Renal cortex interstitium (tissue), 11 donors: ENCODE measurements around the gene RAI1. TPM values are rescaled to one million over a fixed set of nuclear protein-coding genes. Genes with fewer than 3 reads are reported as not detected.

Experiments used
- DNase-seq, 11 donors: peaks; one replicate each; pipeline ENCODE4 v3.0.0-alpha.2; 2013; ENCODE audit warnings: low read depth in 9 of 11, low spot score in 4 of 11; ENCODE audit errors: extremely low read depth in 1 of 11
- polyA plus RNA-seq, 3 donors: library from polyadenylated mRNA; unstranded; fragments of 120-200 nt; gene quantifications; one replicate each; pipeline ENCODE4 v1.2.1, GENCODE V29; 2013; ENCODE audit not compliant: insufficient read length in 3 of 3

RAI1 gene
- polyA plus RNA-seq, 3 donors = 20.1 to 41.1 (median 31.1) TPM

DNA sequence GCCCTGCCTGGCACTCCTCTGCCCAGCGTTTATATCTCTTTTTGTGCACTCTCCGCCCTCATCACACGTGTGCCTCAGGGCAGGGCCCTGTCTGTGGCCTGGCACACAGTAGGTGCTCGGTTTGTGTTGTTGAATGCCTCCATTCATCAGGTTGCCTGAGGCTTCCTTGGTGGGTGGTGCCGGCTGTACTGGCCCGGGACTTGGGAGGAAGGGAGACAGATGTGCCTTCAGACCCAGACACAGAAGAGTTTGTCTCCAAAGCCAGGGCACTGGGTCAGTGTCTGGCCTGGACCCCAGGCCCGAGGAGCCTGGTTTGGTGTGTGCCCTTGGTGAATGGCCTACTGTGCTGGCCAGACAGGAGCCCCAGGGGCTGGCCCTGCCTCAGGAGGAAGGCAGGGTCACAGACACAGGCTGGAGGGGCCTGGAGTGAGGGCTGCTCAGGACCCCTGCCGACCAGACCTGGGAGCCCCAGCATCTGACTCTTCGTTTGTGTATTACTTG lies 71.6 kb downstream of the RAI1 start:
- DNase-seq = no peak

DNA sequence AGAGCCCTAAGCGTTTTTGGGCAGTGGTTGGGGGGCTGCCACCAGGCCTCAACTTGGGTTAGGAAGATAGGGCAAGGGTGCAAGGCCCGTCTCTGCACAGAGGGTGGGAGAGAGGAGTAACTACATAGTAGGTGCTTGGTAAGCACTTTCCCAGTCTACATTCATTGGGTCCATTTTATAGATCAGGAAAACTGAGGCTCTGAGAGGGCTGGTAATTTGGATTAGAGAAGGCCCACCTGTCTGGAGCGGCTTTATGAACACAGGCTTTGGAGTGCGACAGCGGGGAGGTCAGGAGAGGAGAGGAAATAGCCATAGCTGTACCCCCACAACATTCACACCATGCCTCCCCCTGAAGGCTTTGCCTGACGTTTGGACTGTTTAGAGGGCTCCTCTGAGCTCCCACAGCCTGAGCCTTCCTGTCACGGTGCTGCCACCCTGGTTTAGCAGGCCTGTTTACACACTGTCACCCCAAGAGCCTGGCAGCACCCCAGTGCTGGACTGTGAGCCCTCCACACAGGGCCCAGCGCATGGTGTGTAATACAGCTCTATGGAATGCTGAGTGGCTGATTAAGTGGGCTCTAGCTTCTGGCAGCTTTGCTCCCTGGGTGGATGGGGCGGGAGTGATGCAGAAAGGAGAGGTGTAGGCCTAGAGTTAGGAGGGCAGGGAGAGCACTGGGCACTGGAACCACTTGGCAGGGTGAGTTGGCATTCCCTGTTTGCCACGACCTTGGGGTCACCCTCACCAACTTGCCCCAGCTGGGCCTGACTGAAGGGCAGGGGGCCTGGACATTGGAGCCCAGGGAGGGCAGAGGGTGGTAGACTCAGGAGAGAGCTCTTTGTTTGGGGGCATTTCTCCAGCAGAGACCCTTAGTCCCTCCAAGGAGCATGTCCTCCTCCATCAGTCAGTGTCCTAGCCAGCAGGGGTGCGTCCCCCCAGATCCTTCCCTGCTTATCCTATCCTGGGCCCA lies 73.7 kb downstream of the RAI1 start:
- DNase-seq = no peak

- DNase-seq = no peak
Observed at GRCh38 chr17:17755715-17756114, 74.5 kb downstream of the RAI1 start.

- DNase-seq = no peak
Observed at GRCh38 chr17:17757391-17757791, 76.1 kb downstream of the RAI1 start.

DNA sequence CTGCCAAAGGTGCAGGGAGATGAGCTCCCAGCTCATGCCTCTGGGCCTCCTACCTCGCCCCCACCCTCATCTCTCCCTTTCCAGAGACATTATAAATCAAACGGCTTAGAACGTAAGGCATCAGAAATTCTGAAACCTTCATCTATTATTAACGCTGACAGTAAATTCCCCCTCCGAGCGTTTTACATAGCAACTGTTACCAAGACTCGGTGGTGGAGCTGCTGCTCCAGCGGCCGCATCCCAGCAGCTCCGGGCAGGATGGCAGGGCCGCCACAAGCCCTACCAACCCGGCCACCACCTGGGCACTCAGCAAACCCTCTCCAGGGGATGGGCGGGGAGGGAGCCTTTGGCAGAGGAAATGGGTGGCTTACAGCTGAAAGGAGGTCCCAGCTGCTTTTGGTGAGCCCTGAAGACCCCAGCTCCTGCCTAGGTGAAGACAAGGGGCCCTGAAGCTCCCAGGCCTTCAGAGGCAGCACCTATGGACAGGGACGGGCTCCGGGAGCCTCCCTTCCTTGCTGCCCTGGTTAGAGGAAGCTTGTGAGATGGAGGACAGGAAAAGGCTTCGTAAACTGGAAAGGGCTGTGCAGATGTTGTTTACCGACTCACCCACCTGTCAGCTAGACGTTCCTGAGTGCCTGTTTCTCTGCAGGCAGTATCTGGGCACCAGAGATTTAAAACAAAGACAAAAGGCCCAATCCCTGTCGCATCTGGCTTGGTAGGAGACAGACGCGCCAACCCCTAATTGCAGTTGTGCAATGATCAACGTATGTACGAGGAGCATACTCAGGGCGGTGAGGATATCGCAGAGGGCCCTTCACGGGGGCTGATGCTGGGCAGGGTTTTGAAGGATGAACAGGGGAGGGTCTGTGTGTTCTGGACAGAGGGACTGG lies 76.9 kb downstream of the RAI1 start:
- DNase-seq = no peak

DNA sequence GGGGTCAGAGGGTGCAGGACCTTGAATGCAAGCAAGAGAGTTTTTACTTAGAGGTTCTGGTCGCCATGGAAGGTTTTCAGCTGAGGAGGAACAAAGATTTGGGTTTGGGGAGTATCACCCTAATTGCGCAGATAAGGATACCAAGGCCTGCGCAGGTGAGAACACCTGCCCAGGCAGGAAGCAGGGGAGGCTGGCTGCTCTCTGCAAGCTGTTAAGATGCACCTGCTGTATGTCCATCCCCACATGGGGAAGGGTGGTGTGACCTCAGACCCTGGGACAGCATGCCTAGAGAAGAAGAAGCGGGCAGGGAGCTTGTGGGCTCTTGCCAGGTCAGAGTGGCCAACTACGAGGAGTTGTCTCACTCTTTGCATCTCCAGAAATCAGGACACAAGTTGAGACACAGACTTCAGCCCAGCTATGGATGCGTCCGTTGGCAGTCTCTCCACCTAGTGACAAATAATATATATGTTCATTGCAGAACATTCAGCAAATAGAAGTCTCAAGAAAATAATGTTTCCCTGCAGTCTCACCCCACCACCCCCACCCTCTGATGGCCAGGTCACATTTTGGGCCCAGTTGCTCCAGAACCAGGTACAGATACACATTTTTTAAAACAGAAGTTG lies 77.8 kb downstream of the RAI1 start:
- no peak for DNase-seq

- no peak for DNase-seq
Observed at GRCh38 chr17:17760350-17760749, 79.1 kb downstream of the RAI1 start.

GRCh38 chr17:17760872-17761550 lies 79.8 kb downstream of the RAI1 start:
- no peak for DNase-seq

GRCh38 chr17:17761894-17762743 lies 80.9 kb downstream of the RAI1 start:
- no peak for DNase-seq

DNA sequence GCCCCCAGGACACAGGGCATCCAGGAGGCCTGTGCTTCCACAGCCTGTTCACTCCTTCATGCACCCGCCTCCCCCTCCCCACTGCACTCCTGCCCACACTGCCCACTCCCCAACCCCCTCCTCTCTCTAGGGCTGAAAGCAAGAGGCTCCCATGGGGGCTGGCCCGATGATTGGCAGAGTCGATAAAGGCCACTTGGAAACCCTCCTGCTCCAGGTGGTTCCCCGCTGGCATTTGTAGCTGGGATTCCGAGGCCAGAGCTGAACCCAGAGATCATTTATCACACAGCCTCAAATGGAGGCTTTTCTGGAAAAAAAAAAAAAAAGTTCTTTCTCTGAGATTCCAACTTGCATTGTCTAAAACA lies 81.5 kb downstream of the RAI1 start:
- DNase-seq = no peak

GRCh38 chr17:17763136-17763535 lies 81.9 kb downstream of the RAI1 start:
- no peak for DNase-seq

GRCh38 chr17:17763734-17764133 lies 82.5 kb downstream of the RAI1 start:
- no peak for DNase-seq

GRCh38 chr17:17765359-17766076 lies 84.3 kb downstream of the RAI1 start:
- DNase-seq = no peak

DNA sequence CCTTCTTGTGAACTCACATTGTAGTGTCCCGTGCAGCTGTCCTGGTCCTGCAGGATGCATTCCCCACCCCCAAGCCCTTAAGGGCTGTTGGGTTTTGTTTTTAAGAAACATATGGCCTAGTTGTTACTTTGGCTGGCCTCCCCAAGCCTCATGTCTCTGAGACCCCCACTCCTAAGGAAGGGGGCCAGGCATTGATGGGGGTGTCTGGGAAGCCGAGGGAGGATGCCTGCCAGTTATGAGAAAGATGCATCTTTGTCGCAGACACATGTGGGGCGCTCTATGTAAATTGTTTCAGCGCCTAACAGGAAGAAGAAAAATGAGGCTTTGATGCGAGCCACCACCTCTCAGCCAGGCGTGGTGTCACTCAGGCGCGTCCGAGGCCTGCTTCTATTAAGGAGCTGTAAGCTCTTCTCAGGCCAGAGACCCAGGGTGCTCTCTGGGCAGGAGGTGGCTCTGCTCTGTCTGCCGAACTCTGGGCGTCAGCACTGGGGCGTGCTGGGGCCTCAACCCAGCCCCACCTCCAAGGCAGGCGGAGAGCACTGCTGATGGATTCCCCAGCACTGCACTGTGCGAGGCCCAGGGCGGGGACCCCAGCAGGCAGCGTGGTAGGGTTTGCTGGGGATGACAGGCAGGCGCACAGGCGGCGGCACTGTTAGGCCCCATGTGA lies 85.0 kb downstream of the RAI1 start:
- DNase-seq = no peak

DNA sequence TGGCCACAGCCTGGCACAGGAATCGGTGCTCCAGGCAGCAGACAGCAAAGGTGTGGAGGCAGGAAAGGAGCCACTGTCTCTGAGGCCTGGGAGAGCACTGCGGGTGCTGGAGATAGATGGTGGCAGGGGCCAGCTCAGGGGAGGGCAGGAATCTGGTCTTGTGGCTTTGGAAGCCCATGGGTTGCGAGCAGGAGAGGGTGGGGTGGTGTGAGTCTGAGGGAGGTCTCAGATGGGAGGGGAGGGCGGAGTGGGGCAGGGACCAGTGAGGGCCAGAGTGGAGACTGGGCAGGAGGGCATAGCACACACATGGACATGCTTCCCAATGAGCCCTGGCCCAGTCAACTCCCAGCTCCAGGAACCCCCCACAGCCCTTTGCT lies 85.5 kb downstream of the RAI1 start:
- DNase-seq = no peak

GRCh38 chr17:17767154-17767869 lies 86.1 kb downstream of the RAI1 start:
- DNase-seq = no peak
